ENCODE data around the gene STAB2. TPM values are rescaled to one million over a fixed set of nuclear protein-coding genes. Genes with fewer than 3 reads are reported as not detected.

The STAB2 gene
- total RNA-seq, 4 donors from 2014 or later = 0.27 to 6.5 (median 1.2) TPM

- Histone ChIP-seq H3K4me3 (replicated peaks in 1 of 3) (no peak overlapping the region), H3K9me3 (no peaks in the 10 kb centered on the region), H3K36me3 (no peaks in the 10 kb centered on the region), H3K27ac (no peak overlapping the region), H3K27me3 (no peaks in the 10 kb centered on the region), H3K4me1 (no peaks in the 10 kb centered on the region)
- TF ChIP-seq CTCF (IDR thresholded peaks at IDR 0.05) (no peak), POLR2A (IDR thresholded peaks at IDR 0.05) (no peak)
- intact Hi-C loops (cut with DNase I) = no loop called here
- no peak for DNase-seq
- 76 to 82% methylated on average over 7 of the region's 7 CpGs for WGBS, 2 donors
Measured at GRCh38 chr12:103679421-103680170, 92.5 kb downstream of the STAB2 start.

GRCh38 chr12:103680591-103681141 is 93.6 kb downstream of the STAB2 start:
- H3K9me3 ChIP-seq = no peaks in the 10 kb centered on the region
- TF ChIP-seq CTCF (IDR thresholded peaks at IDR 0.05) (no peak), POLR2A (IDR thresholded peaks at IDR 0.05) (no peak)
- intact Hi-C loops (cut with DNase I) = no loop called here
- H3K36me3 ChIP-seq = no peaks in the 10 kb centered on the region
- H3K4me1 ChIP-seq = no peaks in the 10 kb centered on the region
- H3K4me3 ChIP-seq (replicated peaks in 1 of 3) = no peak overlapping the region
- no peak overlapping the region for H3K27ac ChIP-seq
- WGBS, 2 donors = 21 to 32% methylated on average over 7 of the region's 7 CpGs
- peak; percentile 6 to 8 for DNase-seq
- H3K27me3 ChIP-seq = no peaks in the 10 kb centered on the region

- Histone ChIP-seq H3K27ac (no peak overlapping the region), H3K36me3 (no peaks in the 10 kb centered on the region), H3K4me1 (no peaks in the 10 kb centered on the region), H3K9me3 (no peaks in the 10 kb centered on the region), H3K4me3 (replicated peaks in 1 of 3) (no peak overlapping the region), H3K27me3 (no peaks in the 10 kb centered on the region)
- DNase-seq = no peak
- 76 to 80% methylated on average over 6 of the region's 6 CpGs for WGBS, 2 donors
- intact Hi-C loops (cut with DNase I) = no loop called here
- no peak for TF ChIP-seq POLR2A (IDR thresholded peaks at IDR 0.05)
- TF ChIP-seq CTCF (IDR thresholded peaks at IDR 0.05) = no peak
Measured at GRCh38 chr12:103686026-103686425, 99.0 kb downstream of the STAB2 start.

GRCh38 chr12:103687253-103687652 is 100.2 kb downstream of the STAB2 start:
- no peak overlapping the region for H3K27ac ChIP-seq
- no peaks in the 10 kb centered on the region for H3K4me1 ChIP-seq
- no peaks in the 10 kb centered on the region for H3K36me3 ChIP-seq
- intact Hi-C loops (cut with DNase I) = no loop called here
- TF ChIP-seq POLR2A (IDR thresholded peaks at IDR 0.05) = no peak
- no peak for TF ChIP-seq CTCF (IDR thresholded peaks at IDR 0.05)
- no peaks in the 10 kb centered on the region for H3K9me3 ChIP-seq
- no peak overlapping the region for H3K4me3 ChIP-seq (replicated peaks in 1 of 3)
- H3K27me3 ChIP-seq = no peaks in the 10 kb centered on the region
- 68 to 89% methylated on average over 2 of the region's 2 CpGs for WGBS, 2 donors
- DNase-seq = no peak

GRCh38 chr12:103688376-103689063 is 101.4 kb downstream of the STAB2 start:
- intact Hi-C loops (cut with DNase I) = no loop called here
- Histone ChIP-seq H3K27me3 (no peaks in the 10 kb centered on the region), H3K4me3 (replicated peaks in 1 of 3) (no peak overlapping the region), H3K36me3 (no peaks in the 10 kb centered on the region), H3K9me3 (no peaks in the 10 kb centered on the region), H3K27ac (no peak overlapping the region), H3K4me1 (no peaks in the 10 kb centered on the region)
- 82 to 84% methylated on average over 6 of the region's 6 CpGs for WGBS, 2 donors
- TF ChIP-seq POLR2A (IDR thresholded peaks at IDR 0.05) (no peak), CTCF (IDR thresholded peaks at IDR 0.05) (no peak)
- DNase-seq = no peak

Data from thyroid gland (tissue), 4 donors.